GM12878 (cell line): ENCODE results near the gene DCTN2. TPM values are rescaled to one million over a fixed set of nuclear protein-coding genes. Genes with fewer than 3 reads are reported as not detected.

ENCODE experiments used
- ATAC-seq: fragments of 200-7000 bp; cut with Tn5 transposase; 3 replicates; pipeline ENCODE4 v1.9.1; 2020; ENCODE audit warnings: mild to moderate bottlenecking, moderate library complexity
- BruUV-seq: library from RNA; stranded (reverse); fragments of 400-500 nt; replicated peaks from 2 replicates; lab custom pipeline; 2021; lab: Mats Ljungman, UMichigan
- CTCF ChIA-PET: fragments of 300-600 bp; sonication (Branson Sonifier 250); formaldehyde crosslinking; extraction: SDS; loops from one replicate; lab custom pipeline; 2021; ENCODE audit warnings: inconsistent platforms; lab: Yijun Ruan, JAX
- POLR2A ChIA-PET: fragments of 350-600 bp; formaldehyde crosslinking; extraction: SDS; loops from one replicate; lab custom pipeline; 2021; ENCODE audit warnings: inconsistent platforms; lab: Charles Lee
- RAD21 ChIA-PET: fragments of 300-600 bp; sonication (Branson Sonifier 250); formaldehyde crosslinking; loops from one replicate; lab custom pipeline; 2023; ENCODE audit warnings: antibody characterized with exemption; ENCODE audit not compliant: unreplicated experiment; lab: Charles Lee
- SMC1A ChIA-PET: fragments of 300-600 bp; sonication (Branson Sonifier 250); formaldehyde crosslinking; loops from one replicate; lab custom pipeline; 2023; ENCODE audit not compliant: unreplicated experiment, uncharacterized antibody; lab: Charles Lee
- DNase-seq: peaks from one replicate; pipeline ENCODE4 v3.0.0-alpha.2; 2011; ENCODE audit warnings: low read depth, low spot score
- FAIRE-seq: peaks from 3 replicates; lab custom pipeline; 2011; peaks lifted over from hg19 to GRCh38; lab: Jason Lieb, UNC
- H2AFZ ChIP-seq: 2 replicates; pipeline ENCODE4 v1.6.0; 2011; ENCODE audit warnings: low read depth, low read length, control low read depth; ENCODE audit not compliant: control insufficient read depth
- H3K27ac ChIP-seq: 2 replicates; pipeline ENCODE4 v1.5.1; 2011; ENCODE audit warnings: control low read depth; ENCODE audit not compliant: control insufficient read depth, insufficient read depth
- H3K27me3 ChIP-seq, 2 experiments: replicated peaks in 1 of 2; 2 replicates each; pipeline versions ENCODE4 v1.6.0 to v1.6.1; 2011; ENCODE audit warnings: low read length in 1 of 2; ENCODE audit not compliant: control insufficient read depth in 2 of 2, insufficient read depth in 2 of 2
- H3K36me3 ChIP-seq, 2 experiments: 2 replicates each; pipeline ENCODE4 v1.5.1; 2011; ENCODE audit warnings: low read length in 1 of 2; ENCODE audit not compliant: control insufficient read depth in 2 of 2, insufficient read depth in 2 of 2
- H3K4me1 ChIP-seq: 2 replicates; pipeline ENCODE4 v1.6.1; 2011; ENCODE audit warnings: mild to moderate bottlenecking, low read length, moderate library complexity, mixed read lengths; ENCODE audit not compliant: control insufficient read depth, insufficient read depth
- H3K4me2 ChIP-seq: 2 replicates; pipeline ENCODE4 v1.6.0; 2011; ENCODE audit warnings: control low read depth; ENCODE audit not compliant: control insufficient read depth, insufficient read depth
- H3K4me3 ChIP-seq: fragments of 200-600 bp; sonication (generic); 2 replicates; pipeline ENCODE4 v1.5.1; 2016
- H3K79me2 ChIP-seq: 2 replicates; pipeline ENCODE4 v1.6.0; 2011; ENCODE audit warnings: low read length; ENCODE audit not compliant: control insufficient read depth, insufficient read depth
- H3K9ac ChIP-seq: 2 replicates; pipeline ENCODE4 v1.8.0; 2011; ENCODE audit warnings: low read length, control low read depth, mixed read lengths; ENCODE audit not compliant: control insufficient read depth, insufficient read depth
- H3K9me3 ChIP-seq: replicated peaks from 3 replicates; pipeline ENCODE4 v1.5.1; 2011; ENCODE audit warnings: mild to moderate bottlenecking, low read length; ENCODE audit not compliant: control insufficient read depth, insufficient read depth
- H4K20me1 ChIP-seq: 2 replicates; pipeline ENCODE4 v1.6.0; 2011; ENCODE audit not compliant: control insufficient read depth, insufficient read depth
- CBX3 ChIP-seq: fragments of 200-600 bp; sonication (generic); IDR thresholded peaks from 2 replicates; pipeline ENCODE4 v1.6.1; 2016; ENCODE audit warnings: low read depth, borderline replicate concordance
- CHD1 ChIP-seq: IDR thresholded peaks from 2 replicates; pipeline ENCODE4 v1.6.1; 2012; ENCODE audit warnings: low read depth, low read length, improper control_type of control experiment
- CREM ChIP-seq: IDR thresholded peaks from 2 replicates; pipeline ENCODE4 v1.6.1; 2014; ENCODE audit warnings: antibody characterized with exemption, low read depth
- MYB ChIP-seq: fragments of 150-350 bp; IDR thresholded peaks from 2 replicates; pipeline ENCODE4 v1.6.1; 2014; ENCODE audit warnings: mild to moderate bottlenecking, low read depth, low read length, borderline replicate concordance
- NRF1 ChIP-seq: conservative IDR thresholded peaks from 2 replicates; pipeline ENCODE4 v1.6.1; 2011; ENCODE audit warnings: mild to moderate bottlenecking, low read depth, low read length, improper control_type of control experiment
- POLR2AphosphoS5 ChIP-seq: IDR thresholded peaks from 2 replicates; pipeline ENCODE4 v1.6.1; 2011; ENCODE audit warnings: mild to moderate bottlenecking, low read length, inconsistent platforms
- RBBP5 ChIP-seq: fragments of 200-600 bp; sonication (generic); conservative IDR thresholded peaks from 2 replicates; pipeline ENCODE4 v1.6.1; 2016
- SPI1 ChIP-seq: IDR thresholded peaks from 2 replicates; pipeline ENCODE4 v1.6.1; 2011; ENCODE audit warnings: low read depth, mild to moderate bottlenecking, low read length, moderate library complexity, borderline replicate concordance; ENCODE audit not compliant: insufficient read depth
- TARDBP ChIP-seq: IDR thresholded peaks from 2 replicates; pipeline ENCODE4 v1.6.1; 2016; ENCODE audit warnings: borderline replicate concordance
- USF1 ChIP-seq: IDR thresholded peaks from 2 replicates; pipeline ENCODE4 v1.6.1; 2011; ENCODE audit warnings: borderline replicate concordance, low read depth, mild to moderate bottlenecking, moderate library complexity, mixed read lengths, low read length; ENCODE audit not compliant: insufficient read depth; ENCODE audit errors: extremely low read length
- ZBTB11 ChIP-seq: fragments of 450-650 bp; formaldehyde crosslinking; IDR thresholded peaks from 2 replicates; pipeline ENCODE4 v1.5.0; 2022; ENCODE audit warnings: mild to moderate bottlenecking, missing genetic modification characterization
- ZNF592 ChIP-seq: fragments of 450-650 bp; IDR thresholded peaks from 2 replicates; pipeline ENCODE4 v1.6.1; 2017; ENCODE audit warnings: mild to moderate bottlenecking, moderate library complexity
- WGBS: methylation state at CpG from one replicate; pipeline ENCODE4 v1.1.6; 2016; ENCODE audit warnings: low lambda C conversion rate; ENCODE audit not compliant: insufficient replicate concordance, insufficient coverage; ENCODE audit errors: missing lambda C conversion rate; 5-methylcytosine and 5-hydroxymethylcytosine counted together
- in situ Hi-C: fragments of 300-500 bp; cut with MboI; formaldehyde crosslinking; loops from 9 replicates; pipeline ENCODE4 v1.14.3; 2018; ENCODE audit warnings: mixed read lengths
- intact Hi-C: fragments of 100-400 bp; cut with micrococcal nuclease; formaldehyde crosslinking; loops from one replicate; pipeline ENCODE4 v1.14.2; 2022; ENCODE audit not compliant: unreplicated experiment
- polyA plus RNA-seq, 11 experiments: library from polyadenylated mRNA; depleted of rRNA in 4 of 11; unstranded in 6 of 11; stranded (reverse) in 5 of 11; fragments of >200 nt; fragmentation: Nextera tagmentation in 4 of 11; fragmentation: Illumina TruSeq in 1 of 11; extraction: Ambion mirVana in 4 of 11; extraction: Trizol in 1 of 11; gene quantifications; 1 replicate in 1 of 11; 2 replicates in 10 of 11; pipeline versions ENCODE4 v1.2.1 to v1.2.3, GENCODE V29; 2011 to 2016; ENCODE audit warnings: inconsistent platforms in 2 of 11, missing spikeins in 2 of 11, low read depth in 1 of 11
- total RNA-seq, 4 experiments: library from RNA; depleted of rRNA in 3 of 4; stranded (reverse); fragments of >200 nt in 3 of 4; fragmentation: Illumina TruSeq in 1 of 4; extraction: Trizol in 1 of 4; gene quantifications; 2 replicates each; pipeline versions ENCODE4 v1.2.1 to v1.2.3, GENCODE V29; 2013 to 2021

DCTN2 gene
- total and polyA plus RNA-seq, 10 of the 15 experiments (the other 5 are each of a cell fraction or from before 2014, with no cell fraction given), result 32.3 to 171 (median 100) TPM

- TF ChIP-seq ZBTB11 (no peak), CREM (no peak), MYB (no peak), SPI1 (0 out of 2 replicates have a peak, but pooled peaks have one; percentile 16), TARDBP (no peak), RBBP5 (no peak), POLR2AphosphoS5 (peak; percentile 50; the same call in 1 of the 2 replicates)
Measured at GRCh38 chr12:57515934-57516541, 31.0 kb downstream of the DCTN2 start (continued).

- H3K36me3 ChIP-seq, result peaks cover 33 to 49% of the 10 kb centered on the region in 2 experiments
- no peak overlapping the region for H3K4me3 ChIP-seq
- DNase-seq, result no peak
- H3K9ac ChIP-seq, result no peak overlapping the region
- no peak overlapping the region for H3K27ac ChIP-seq
- no peak overlapping the region for H2AFZ ChIP-seq
- RAD21 ChIA-PET, result no interaction called here
- SMC1A ChIA-PET, result interaction anchor here (1.7 to 2.2 kb wide), 2 partner anchors 18 to 23 kb away, joined by 3 to 6 read pairs; no protein-coding TSS in a partner anchor
- FAIRE-seq, result no peak
- no peaks in the 10 kb centered on the region; the same call in 1 of the 2 replicates for H3K4me1 ChIP-seq
- no TSS peak for BruUV-seq
- peaks cover 27% of the 10 kb centered on the region for H3K79me2 ChIP-seq
- 39% methylated on average over 3 of the region's 3 CpGs for WGBS
- in situ Hi-C loops (no loop called here), intact Hi-C loops (no loop called here)
- no peak overlapping the region for H3K4me2 ChIP-seq
- H4K20me1 ChIP-seq, result peaks cover 4% of the 10 kb centered on the region; the same call in 1 of the 2 replicates
- CTCF ChIA-PET, result interaction anchor here (1.3 to 1.5 kb wide), 3 partner anchors 9 to 57 kb away, joined by 3 to 4 read pairs (median 4); no protein-coding TSS in a partner anchor
- POLR2A ChIA-PET, result interaction anchor here (0.9 kb wide), 1 partner anchor 9 kb away, joined by 3 read pairs; no protein-coding TSS in a partner anchor
- H3K27me3 ChIP-seq, result no peaks in the 10 kb centered on the region
- ATAC-seq, result no peak
- H3K9me3 ChIP-seq, result no peaks in the 10 kb centered on the region
- TF ChIP-seq CBX3, result no peak
- no peak for TF ChIP-seq USF1
- TF ChIP-seq CHD1, result no peak
- no peak for TF ChIP-seq NRF1
- no peak for TF ChIP-seq ZNF592
- TF ChIP-seq CREM, result no peak
Measured at GRCh38 chr12:57515408-57515933, 31.5 kb downstream of the DCTN2 start.
